ENCODE measurements around the gene PCARE. TPM values are rescaled to one million over a fixed set of nuclear protein-coding genes. Genes with fewer than 3 reads are reported as not detected.

PCARE gene
- total RNA-seq, 4 donors from 2014 or later: 0.20 to 0.30 (median 0.21) TPM

- Histone ChIP-seq H3K4me3 (no peak overlapping the region), H3K4me1 (no peaks in the 10 kb centered on the region), H3K27ac (no peak overlapping the region), H3K36me3 (peaks cover 0 to 4% (median 0%) of the 10 kb centered on the region in 3 donors), H3K27me3 (no peaks in the 10 kb centered on the region), H3K9me3 (no peaks in the 10 kb centered on the region)
- WGBS, 2 donors: 83 to 89% methylated on average over 4 of the region's 4 CpGs
- TF ChIP-seq POLR2A (IDR thresholded peaks at IDR 0.05): no peak
- no peak for TF ChIP-seq CTCF (IDR thresholded peaks at IDR 0.05)
- no peak for TF ChIP-seq EP300 (IDR thresholded peaks at IDR 0.05)
- no peak for DNase-seq (ENCODE audit: low spot score in 2 of 2)
Observed at GRCh38 chr2:29023188-29023587, 51.1 kb downstream of the PCARE start.

- no peak overlapping the region for H3K27ac ChIP-seq
- TF ChIP-seq POLR2A (IDR thresholded peaks at IDR 0.05): no peak
- TF ChIP-seq EP300 (IDR thresholded peaks at IDR 0.05): no peak
- TF ChIP-seq CTCF (IDR thresholded peaks at IDR 0.05): no peak
- H3K4me3 ChIP-seq: no peak overlapping the region
- H3K27me3 ChIP-seq: no peaks in the 10 kb centered on the region
- peaks cover 0 to 4% (median 0%) of the 10 kb centered on the region in 3 donors for H3K36me3 ChIP-seq
- H3K4me1 ChIP-seq: no peaks in the 10 kb centered on the region
- no peaks in the 10 kb centered on the region for H3K9me3 ChIP-seq
- no peak for DNase-seq (ENCODE audit: low spot score in 2 of 2)
- WGBS, 2 donors: 50 to 67% methylated on average over 2 to 6 of the region's 6 CpGs
Observed at GRCh38 chr2:29022679-29023078, 51.6 kb downstream of the PCARE start.

- peaks cover 0 to 3% (median 0%) of the 10 kb centered on the region in 3 donors for H3K36me3 ChIP-seq
- H3K9me3 ChIP-seq: no peaks in the 10 kb centered on the region
- no peak overlapping the region for H3K27ac ChIP-seq
- H3K4me3 ChIP-seq: no peak overlapping the region
- peaks cover 0 to 4% (median under 1%) of the 10 kb centered on the region in 4 donors for H3K4me1 ChIP-seq
- no peak for DNase-seq (ENCODE audit: low spot score in 2 of 2)
- TF ChIP-seq CTCF (IDR thresholded peaks at IDR 0.05) (no peak), POLR2A (IDR thresholded peaks at IDR 0.05) (no peak), EP300 (IDR thresholded peaks at IDR 0.05) (no peak)
- WGBS, 2 donors: 92 to 94% methylated on average over 9 to 11 of the region's 11 CpGs
- H3K27me3 ChIP-seq: no peaks in the 10 kb centered on the region
Observed at GRCh38 chr2:29021886-29022285, 52.4 kb downstream of the PCARE start.

- 86 to 89% methylated on average over 11 to 14 of the region's 19 CpGs for WGBS, 2 donors
- Histone ChIP-seq H3K4me1 (peaks cover 0 to 34% (median 10%) of the 10 kb centered on the region in 4 donors), H3K27ac (peak overlapping the region in 1 of 4 donors; percentile 78), H3K27me3 (no peaks in the 10 kb centered on the region), H3K4me3 (no peak overlapping the region), H3K36me3 (no peaks in the 10 kb centered on the region), H3K9me3 (no peaks in the 10 kb centered on the region)
- DNase-seq (ENCODE audit: low spot score in 2 of 2): no peak
- TF ChIP-seq CTCF (IDR thresholded peaks at IDR 0.05) (no peak), EP300 (IDR thresholded peaks at IDR 0.05) (no peak), POLR2A (IDR thresholded peaks at IDR 0.05) (no peak)
Observed at GRCh38 chr2:29017716-29018435, 56.4 kb downstream of the PCARE start.

GRCh38 chr2:29016504-29016903, 57.8 kb downstream of the PCARE start:
- no peaks in the 10 kb centered on the region for H3K36me3 ChIP-seq
- TF ChIP-seq POLR2A (IDR thresholded peaks at IDR 0.05): no peak
- TF ChIP-seq CTCF (IDR thresholded peaks at IDR 0.05): no peak
- TF ChIP-seq EP300 (IDR thresholded peaks at IDR 0.05): no peak
- DNase-seq (ENCODE audit: low spot score in 2 of 2): peak in 1 of 2 donors; percentile 12
- peak overlapping the region in 3 of 4 donors; percentile 59 to 78 (median 66) for H3K27ac ChIP-seq
- H3K27me3 ChIP-seq: no peaks in the 10 kb centered on the region
- peaks cover 0 to 48% (median 23%) of the 10 kb centered on the region in 4 donors for H3K4me1 ChIP-seq
- H3K9me3 ChIP-seq: no peaks in the 10 kb centered on the region
- 44 to 46% methylated on average over 5 of the region's 5 CpGs for WGBS, 2 donors
- H3K4me3 ChIP-seq: no peak overlapping the region
